HG02840 (cell line): ENCODE data around the gene CKLF.
"Not testable (repeated sequence)": the region's sequence is repeated elsewhere in the genome, so short reads cannot be mapped to it uniquely, and the experiment has no call there.

Experiments used
- ATAC-seq: cut with Tn5 transposase; IDR thresholded peaks from one replicate; pipeline ENCODE4 v1.9.1; 2021; ENCODE audit warnings: mild to moderate bottlenecking, moderate library complexity, moderate number of reproducible peaks; ENCODE audit not compliant: unreplicated experiment, low FRiP score

The CKLF gene

GRCh38 chr16:66611911-66612310, 59.5 kb downstream of the CKLF start:
- not testable (repeated sequence) for ATAC-seq

- ATAC-seq = no peak
Measured at GRCh38 chr16:66612422-66612821, 60.0 kb downstream of the CKLF start.

- ATAC-seq = no peak
Measured at GRCh38 chr16:66614161-66614802, 61.9 kb downstream of the CKLF start.
